Lung (tissue), 12 donors: ENCODE measurements around the gene BCKDHB. TPM values are rescaled to one million over a fixed set of nuclear protein-coding genes. Genes with fewer than 3 reads are reported as not detected.

Experiments
- ATAC-seq: fragments of 200-7000 bp; cut with Tn5 transposase; one replicate; pipeline ENCODE4 v1.9.1; 2020; ENCODE audit warnings: moderate number of reproducible peaks; ENCODE audit not compliant: insufficient read depth, low FRiP score
- DNase-seq, 3 donors: peaks; one replicate each; pipeline ENCODE4 v3.0.0-alpha.2; 2013 to 2017
- H3K27ac ChIP-seq, 2 donors: one replicate each; pipeline ENCODE4 v1.5.1; 2013; ENCODE audit warnings: mild to moderate bottlenecking in 2 of 2, moderate library complexity in 2 of 2, control low read depth in 1 of 2, inconsistent platforms in 1 of 2, low read depth in 1 of 2, low read length in 1 of 2
- H3K27me3 ChIP-seq, 3 donors: one replicate each; pipeline ENCODE4 v1.5.1; 2013; ENCODE audit warnings: low read length in 2 of 3; ENCODE audit not compliant: control insufficient read depth in 3 of 3, insufficient read depth in 3 of 3
- H3K36me3 ChIP-seq, 4 donors: one replicate each; pipeline ENCODE4 v1.5.1; 2013; ENCODE audit warnings: low read length in 4 of 4, mild to moderate bottlenecking in 1 of 4, moderate library complexity in 1 of 4; ENCODE audit not compliant: control insufficient read depth in 4 of 4, insufficient read depth in 4 of 4
- H3K4me1 ChIP-seq, 5 donors: one replicate each; pipeline ENCODE4 v1.5.1; 2013; ENCODE audit warnings: low read length in 5 of 5, mild to moderate bottlenecking in 2 of 5, moderate library complexity in 1 of 5; ENCODE audit not compliant: control insufficient read depth in 5 of 5, insufficient read depth in 5 of 5
- H3K4me3 ChIP-seq: one replicate; pipeline ENCODE4 v1.5.1; 2013; ENCODE audit warnings: mild to moderate bottlenecking, control low read depth, moderate library complexity
- H3K9ac ChIP-seq, 2 donors: one replicate each; pipeline ENCODE4 v1.5.1; 2013; ENCODE audit warnings: low read length in 2 of 2, control low read depth in 1 of 2; ENCODE audit not compliant: insufficient read depth in 1 of 2
- H3K9me3 ChIP-seq, 4 donors: one replicate each; pipeline ENCODE4 v1.5.1; 2013; ENCODE audit warnings: low read length in 3 of 4, mild to moderate bottlenecking in 1 of 4, moderate library complexity in 1 of 4; ENCODE audit not compliant: control insufficient read depth in 4 of 4, insufficient read depth in 3 of 4
- WGBS, 2 donors: extraction: QIAGEN DNeasy Blood & Tissue Kit; methylation state at CpG; one replicate each; pipeline ENCODE4 v1.1.7; 2013; 5-methylcytosine and 5-hydroxymethylcytosine counted together
- polyA plus RNA-seq, 2 donors: library from polyadenylated mRNA; stranded (reverse); fragments of 200-250 nt; gene quantifications; one replicate each; pipeline ENCODE4 v1.2.1, GENCODE V29; 2013
- total RNA-seq, 2 donors: library from RNA; depleted of rRNA in 1 of 2; stranded (reverse); fragments of >200 nt in 1 of 2; gene quantifications; one replicate each; pipeline ENCODE4 v1.2.1, GENCODE V29; 2014 to 2021
- TF ChIP-seq, protein P1 (sequence below): IDR thresholded peaks from 2 replicates; pipeline ENCODE4 v1.5.1; 2012; ENCODE audit warnings: mild to moderate bottlenecking; ENCODE audit errors: control extremely low read depth, extremely low read depth
- donor health status: control.
- donor health status: control.
- donor health status: Bipolar disorder and iron deficiency.
- donor health status: healthy.
- donor health status: DM: yes; HTN: yes; CAD: no.

Gene BCKDHB
- total and polyA plus RNA-seq, 4 donors, result 6.9 to 27.7 (median 15.7) TPM

DNA sequence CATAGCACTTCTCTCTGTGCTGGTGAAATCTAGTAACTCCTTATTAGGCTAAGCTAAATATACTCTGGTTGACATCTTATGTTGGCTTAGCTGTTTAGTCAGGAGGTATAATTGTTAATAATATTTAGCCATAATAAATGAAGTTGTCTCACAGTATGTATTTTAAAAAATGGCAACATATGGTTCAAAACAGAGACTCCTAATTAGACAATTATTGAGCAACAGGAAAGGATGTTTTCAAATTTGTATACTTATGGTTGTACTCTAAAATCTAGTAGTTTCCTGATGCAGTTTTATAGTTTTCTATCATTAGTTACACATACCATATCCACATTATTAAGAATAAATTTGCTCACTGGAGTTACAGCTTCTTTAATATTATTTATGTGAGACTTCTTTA is 150.2 kb downstream of the BCKDHB start:
- DNase-seq (peak in 2 of 3 donors; percentile 72 to 84), ATAC-seq (no peak)
- TF ChIP-seq, protein P1, sequence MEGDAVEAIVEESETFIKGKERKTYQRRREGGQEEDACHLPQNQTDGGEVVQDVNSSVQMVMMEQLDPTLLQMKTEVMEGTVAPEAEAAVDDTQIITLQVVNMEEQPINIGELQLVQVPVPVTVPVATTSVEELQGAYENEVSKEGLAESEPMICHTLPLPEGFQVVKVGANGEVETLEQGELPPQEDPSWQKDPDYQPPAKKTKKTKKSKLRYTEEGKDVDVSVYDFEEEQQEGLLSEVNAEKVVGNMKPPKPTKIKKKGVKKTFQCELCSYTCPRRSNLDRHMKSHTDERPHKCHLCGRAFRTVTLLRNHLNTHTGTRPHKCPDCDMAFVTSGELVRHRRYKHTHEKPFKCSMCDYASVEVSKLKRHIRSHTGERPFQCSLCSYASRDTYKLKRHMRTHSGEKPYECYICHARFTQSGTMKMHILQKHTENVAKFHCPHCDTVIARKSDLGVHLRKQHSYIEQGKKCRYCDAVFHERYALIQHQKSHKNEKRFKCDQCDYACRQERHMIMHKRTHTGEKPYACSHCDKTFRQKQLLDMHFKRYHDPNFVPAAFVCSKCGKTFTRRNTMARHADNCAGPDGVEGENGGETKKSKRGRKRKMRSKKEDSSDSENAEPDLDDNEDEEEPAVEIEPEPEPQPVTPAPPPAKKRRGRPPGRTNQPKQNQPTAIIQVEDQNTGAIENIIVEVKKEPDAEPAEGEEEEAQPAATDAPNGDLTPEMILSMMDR, result no peak
- peaks cover 0 to 4% (median 0%) of the 10 kb centered on the region in 5 donors for H3K4me1 ChIP-seq
- peaks cover 0 to 1% (median 0%) of the 10 kb centered on the region in 4 donors for H3K36me3 ChIP-seq
- H3K9ac ChIP-seq, result no peak overlapping the region
- H3K4me3 ChIP-seq, result no peak overlapping the region
- H3K27ac ChIP-seq, result no peak overlapping the region
- H3K27me3 ChIP-seq, result no peaks in the 10 kb centered on the region
- H3K9me3 ChIP-seq, result no peaks in the 10 kb centered on the region

- Histone ChIP-seq H3K9ac (no peak overlapping the region), H3K4me1 (peaks cover 0 to 4% (median 0%) of the 10 kb centered on the region in 5 donors), H3K4me3 (no peak overlapping the region), H3K27ac (no peak overlapping the region), H3K36me3 (peaks cover 0 to 4% (median under 1%) of the 10 kb centered on the region in 4 donors), H3K9me3 (no peaks in the 10 kb centered on the region), H3K27me3 (no peaks in the 10 kb centered on the region)
- 98% methylated on average over 4 of the region's 4 CpGs for WGBS, 2 donors
- TF ChIP-seq, protein P1, result no peak
- DNase-seq (no peak), ATAC-seq (no peak)
Observed at GRCh38 chr6:80259118-80259517, 152.6 kb downstream of the BCKDHB start.

DNA sequence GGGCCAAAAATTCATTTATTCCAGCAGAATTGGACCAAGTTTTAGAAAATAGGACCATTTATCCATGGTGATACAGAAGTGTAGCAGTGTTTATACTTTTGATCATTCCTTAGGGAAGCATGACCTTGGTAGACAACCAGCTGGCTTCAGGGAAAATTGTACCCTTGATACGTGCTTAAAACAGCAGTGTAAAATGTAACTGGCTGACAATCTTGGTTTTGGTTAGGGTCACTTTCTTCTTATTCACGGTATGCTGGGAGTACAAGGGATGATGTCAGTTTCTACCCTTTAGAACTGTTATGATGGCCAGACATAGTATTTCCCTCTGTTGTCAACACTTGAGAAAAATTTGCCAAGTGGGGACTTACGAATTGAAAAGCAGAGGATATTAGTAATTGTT is 157.1 kb downstream of the BCKDHB start:
- Histone ChIP-seq H3K9ac (no peak overlapping the region), H3K4me3 (no peak overlapping the region), H3K9me3 (no peaks in the 10 kb centered on the region), H3K36me3 (peaks cover 0 to 4% (median 0%) of the 10 kb centered on the region in 4 donors), H3K4me1 (peaks cover 0 to 4% (median 0%) of the 10 kb centered on the region in 5 donors), H3K27me3 (no peaks in the 10 kb centered on the region), H3K27ac (no peak overlapping the region)
- 82 to 88% methylated on average over 3 of the region's 3 CpGs for WGBS, 2 donors
- ATAC-seq (no peak), DNase-seq (peak in 2 of 3 donors; percentile 23 to 37)
- TF ChIP-seq, protein P1, result no peak
